Measurements from ENCODE around the gene IMMP1L. TPM values are rescaled to one million over a fixed set of nuclear protein-coding genes. Genes with fewer than 3 reads are reported as not detected.

IMMP1L gene
- total RNA-seq, 1 experiment from 2014 or later = 21.1 TPM

DNA sequence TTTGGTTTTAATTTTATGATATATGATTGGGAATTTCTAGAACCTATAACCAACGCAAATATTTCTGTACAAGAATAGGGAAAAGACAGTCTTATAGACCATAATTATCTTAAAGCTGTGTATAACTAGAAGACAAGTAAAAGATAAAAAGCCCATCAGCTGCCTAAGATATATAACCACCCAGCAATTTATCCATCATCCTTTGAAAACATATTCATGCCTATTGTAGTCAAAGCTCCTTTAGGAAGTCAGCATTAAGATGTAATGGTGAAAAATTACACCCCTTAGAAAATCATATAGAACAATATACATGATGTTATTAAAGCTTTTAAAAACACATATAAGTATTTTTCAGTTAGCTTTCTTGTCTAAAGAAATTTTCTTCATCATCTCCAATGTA, 46.5 kb upstream of the IMMP1L start:
- H3K27me3 ChIP-seq (ENCODE audit: control insufficient read depth, insufficient read depth, low read length) = no peaks in the 10 kb centered on the region

DNA sequence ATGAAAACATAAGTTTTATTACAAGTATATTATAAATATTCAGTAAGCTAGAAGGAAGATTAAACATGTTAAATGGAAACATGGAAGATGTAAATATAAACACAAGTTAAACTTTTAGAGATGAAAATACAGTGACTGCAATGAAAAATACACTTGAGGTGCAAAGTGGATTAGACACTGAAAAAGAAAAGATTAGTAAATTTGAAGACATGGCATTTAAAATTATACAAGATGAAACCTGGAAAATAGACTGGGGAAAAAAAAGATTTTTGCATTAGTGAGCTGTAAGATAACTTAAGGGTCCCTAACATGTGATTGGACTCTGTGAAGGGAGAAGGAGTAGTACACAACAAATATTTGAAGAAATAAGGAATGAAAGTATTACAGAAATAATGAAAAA, 33.4 kb upstream of the IMMP1L start:
- no peak for ATAC-seq
- in situ Hi-C loops (cut with HindIII; ENCODE audit: low pct_unique_long_range_greater_than_20kb, low sequenced_read_pairs) (no loop called here), intact Hi-C loops (cut with micrococcal nuclease; ENCODE audit: unreplicated experiment) (no loop called here)
- no peaks in the 10 kb centered on the region for H3K4me1 ChIP-seq (ENCODE audit: control insufficient read depth, insufficient read depth, low read length)
- H3K36me3 ChIP-seq (ENCODE audit: control insufficient read depth, insufficient read depth, low read length) = no peaks in the 10 kb centered on the region; the same call in 1 of the 2 replicates
- no peaks in the 10 kb centered on the region; the same call in 1 of the 2 replicates for H3K9me3 ChIP-seq (ENCODE audit: control insufficient read depth, insufficient read depth, low read depth, low read length)
- no peaks in the 10 kb centered on the region for H3K27me3 ChIP-seq (ENCODE audit: control insufficient read depth, insufficient read depth, low read length)
- ChIA-PET POLR2A (no interaction called here), CTCF (no interaction called here)
- no peak for DNase-seq (ENCODE audit: low read depth, low spot score)
- BruUV-seq (replicated peaks) = no TSS peak
- TF ChIP-seq POLR2AphosphoS5 (IDR thresholded peaks at IDR 0.05; ENCODE audit: low read depth, low read length) (no peak), SIN3A (IDR thresholded peaks at IDR 0.05; ENCODE audit: borderline replicate concordance, insufficient read depth, low read depth, low read length) (no peak), TCF7L2 (IDR thresholded peaks at IDR 0.05; ENCODE audit: low read depth, low read length) (no peak)
- TF ChIP-seq, protein P1, sequence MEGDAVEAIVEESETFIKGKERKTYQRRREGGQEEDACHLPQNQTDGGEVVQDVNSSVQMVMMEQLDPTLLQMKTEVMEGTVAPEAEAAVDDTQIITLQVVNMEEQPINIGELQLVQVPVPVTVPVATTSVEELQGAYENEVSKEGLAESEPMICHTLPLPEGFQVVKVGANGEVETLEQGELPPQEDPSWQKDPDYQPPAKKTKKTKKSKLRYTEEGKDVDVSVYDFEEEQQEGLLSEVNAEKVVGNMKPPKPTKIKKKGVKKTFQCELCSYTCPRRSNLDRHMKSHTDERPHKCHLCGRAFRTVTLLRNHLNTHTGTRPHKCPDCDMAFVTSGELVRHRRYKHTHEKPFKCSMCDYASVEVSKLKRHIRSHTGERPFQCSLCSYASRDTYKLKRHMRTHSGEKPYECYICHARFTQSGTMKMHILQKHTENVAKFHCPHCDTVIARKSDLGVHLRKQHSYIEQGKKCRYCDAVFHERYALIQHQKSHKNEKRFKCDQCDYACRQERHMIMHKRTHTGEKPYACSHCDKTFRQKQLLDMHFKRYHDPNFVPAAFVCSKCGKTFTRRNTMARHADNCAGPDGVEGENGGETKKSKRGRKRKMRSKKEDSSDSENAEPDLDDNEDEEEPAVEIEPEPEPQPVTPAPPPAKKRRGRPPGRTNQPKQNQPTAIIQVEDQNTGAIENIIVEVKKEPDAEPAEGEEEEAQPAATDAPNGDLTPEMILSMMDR (IDR thresholded peaks at IDR 0.05) = no peak
- TF ChIP-seq, protein P2, sequence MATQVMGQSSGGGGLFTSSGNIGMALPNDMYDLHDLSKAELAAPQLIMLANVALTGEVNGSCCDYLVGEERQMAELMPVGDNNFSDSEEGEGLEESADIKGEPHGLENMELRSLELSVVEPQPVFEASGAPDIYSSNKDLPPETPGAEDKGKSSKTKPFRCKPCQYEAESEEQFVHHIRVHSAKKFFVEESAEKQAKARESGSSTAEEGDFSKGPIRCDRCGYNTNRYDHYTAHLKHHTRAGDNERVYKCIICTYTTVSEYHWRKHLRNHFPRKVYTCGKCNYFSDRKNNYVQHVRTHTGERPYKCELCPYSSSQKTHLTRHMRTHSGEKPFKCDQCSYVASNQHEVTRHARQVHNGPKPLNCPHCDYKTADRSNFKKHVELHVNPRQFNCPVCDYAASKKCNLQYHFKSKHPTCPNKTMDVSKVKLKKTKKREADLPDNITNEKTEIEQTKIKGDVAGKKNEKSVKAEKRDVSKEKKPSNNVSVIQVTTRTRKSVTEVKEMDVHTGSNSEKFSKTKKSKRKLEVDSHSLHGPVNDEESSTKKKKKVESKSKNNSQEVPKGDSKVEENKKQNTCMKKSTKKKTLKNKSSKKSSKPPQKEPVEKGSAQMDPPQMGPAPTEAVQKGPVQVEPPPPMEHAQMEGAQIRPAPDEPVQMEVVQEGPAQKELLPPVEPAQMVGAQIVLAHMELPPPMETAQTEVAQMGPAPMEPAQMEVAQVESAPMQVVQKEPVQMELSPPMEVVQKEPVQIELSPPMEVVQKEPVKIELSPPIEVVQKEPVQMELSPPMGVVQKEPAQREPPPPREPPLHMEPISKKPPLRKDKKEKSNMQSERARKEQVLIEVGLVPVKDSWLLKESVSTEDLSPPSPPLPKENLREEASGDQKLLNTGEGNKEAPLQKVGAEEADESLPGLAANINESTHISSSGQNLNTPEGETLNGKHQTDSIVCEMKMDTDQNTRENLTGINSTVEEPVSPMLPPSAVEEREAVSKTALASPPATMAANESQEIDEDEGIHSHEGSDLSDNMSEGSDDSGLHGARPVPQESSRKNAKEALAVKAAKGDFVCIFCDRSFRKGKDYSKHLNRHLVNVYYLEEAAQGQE (IDR thresholded peaks at IDR 0.05; ENCODE audit: insufficient read depth in 1 of 2, low read depth in 2 of 2, low read length in 1 of 2) = no peak
- no peak overlapping the region for H3K4me3 ChIP-seq (ENCODE audit: low read depth in 2 of 2, low read length in 2 of 2)
- H3K27ac ChIP-seq (ENCODE audit: low read length) = no peak overlapping the region

More for the DNA sequence above, 46.5 kb upstream of the IMMP1L start:
- CTCF ChIA-PET = interaction anchor here (0.6 kb wide), 1 partner anchor 777 kb away, joined by 13 read pairs; no protein-coding TSS in a partner anchor
- Histone ChIP-seq H3K4me3 (ENCODE audit: low read depth in 2 of 2, low read length in 2 of 2) (no peak overlapping the region), H3K27ac (ENCODE audit: low read length) (no peak overlapping the region), H3K9me3 (ENCODE audit: control insufficient read depth, insufficient read depth, low read depth, low read length) (no peaks in the 10 kb centered on the region), H3K36me3 (ENCODE audit: control insufficient read depth, insufficient read depth, low read length) (no peaks in the 10 kb centered on the region), H3K4me1 (ENCODE audit: control insufficient read depth, insufficient read depth, low read length) (no peaks in the 10 kb centered on the region)
- in situ Hi-C loops (cut with HindIII; ENCODE audit: low pct_unique_long_range_greater_than_20kb, low sequenced_read_pairs) (no loop called here), intact Hi-C loops (cut with micrococcal nuclease; ENCODE audit: unreplicated experiment) (no loop called here)
- no peak for DNase-seq (ENCODE audit: low read depth, low spot score)
- no TSS peak for BruUV-seq (replicated peaks)
- no peak for TF ChIP-seq TCF7L2 (IDR thresholded peaks at IDR 0.05; ENCODE audit: low read depth, low read length)
- TF ChIP-seq, protein P2 (IDR thresholded peaks at IDR 0.05; ENCODE audit: insufficient read depth in 1 of 2, low read depth in 2 of 2, low read length in 1 of 2) = no peak
- TF ChIP-seq, protein P1 (IDR thresholded peaks at IDR 0.05) = no peak
- no peak for TF ChIP-seq SIN3A (IDR thresholded peaks at IDR 0.05; ENCODE audit: borderline replicate concordance, insufficient read depth, low read depth, low read length)
- no peak for TF ChIP-seq POLR2AphosphoS5 (IDR thresholded peaks at IDR 0.05; ENCODE audit: low read depth, low read length)
- POLR2A ChIA-PET = no interaction called here
- ATAC-seq = no peak

Data from Panc1 (cell line).